ENCODE measurements around the gene ZNF705A.
"Not testable (repeated sequence)": the region's sequence is repeated elsewhere in the genome, so short reads cannot be mapped to it uniquely, and the experiment has no call there.

The ZNF705A gene

GRCh38 chr12:8188088-8188487, 31.3 kb downstream of the ZNF705A start:
- FAIRE-seq = not testable (repeated sequence)

GRCh38 chr12:8197685-8198308, 41.0 kb downstream of the ZNF705A start:
- not testable (repeated sequence) for FAIRE-seq

- not testable (repeated sequence) for FAIRE-seq
Observed at GRCh38 chr12:8218711-8219382, 62.0 kb downstream of the ZNF705A start.

- FAIRE-seq = not testable (repeated sequence)
Observed at GRCh38 chr12:8221375-8221774, 64.6 kb downstream of the ZNF705A start.

- FAIRE-seq = not testable (repeated sequence)
Observed at GRCh38 chr12:8221844-8222243, 65.0 kb downstream of the ZNF705A start.

- not testable (repeated sequence) for FAIRE-seq
Observed at GRCh38 chr12:8222303-8222702, 65.5 kb downstream of the ZNF705A start.

GRCh38 chr12:8223646-8224045, 66.8 kb downstream of the ZNF705A start:
- FAIRE-seq = not testable (repeated sequence)

- not testable (repeated sequence) for FAIRE-seq
Observed at GRCh38 chr12:8224782-8225181, 68.0 kb downstream of the ZNF705A start.

GRCh38 chr12:8226355-8226754, 69.5 kb downstream of the ZNF705A start:
- no peak for FAIRE-seq

GRCh38 chr12:8226992-8227731, 70.3 kb downstream of the ZNF705A start, which contains the start of gene FAM90A1:
FAM90A1 (minus strand) TSS chr12:8227618; CDS start chr12:8224832, 2,786 bp downstream.
- not testable (repeated sequence) for FAIRE-seq

GRCh38 chr12:8227732-8228077, 70.9 kb downstream of the ZNF705A start:
- FAIRE-seq = not testable (repeated sequence)

GRCh38 chr12:8228607-8229006, 71.8 kb downstream of the ZNF705A start:
- FAIRE-seq = not testable (repeated sequence)

GRCh38 chr12:8229486-8229885, 72.7 kb downstream of the ZNF705A start:
- not testable (repeated sequence) for FAIRE-seq

All from colon (tissue), 2 donors.